ENCODE results near the gene HLA-DMB. TPM values are rescaled to one million over a fixed set of nuclear protein-coding genes. Genes with fewer than 3 reads are reported as not detected.
A peak's percentile ranks its signal among the peaks of the same experiment; 100 is the strongest.

The HLA-DMB gene
- total and polyA plus RNA-seq, 10 of the 15 experiments (the other 5 are each of a cell fraction or from before 2014, with no cell fraction given), result 114 to 173 (median 150) TPM

DNA sequence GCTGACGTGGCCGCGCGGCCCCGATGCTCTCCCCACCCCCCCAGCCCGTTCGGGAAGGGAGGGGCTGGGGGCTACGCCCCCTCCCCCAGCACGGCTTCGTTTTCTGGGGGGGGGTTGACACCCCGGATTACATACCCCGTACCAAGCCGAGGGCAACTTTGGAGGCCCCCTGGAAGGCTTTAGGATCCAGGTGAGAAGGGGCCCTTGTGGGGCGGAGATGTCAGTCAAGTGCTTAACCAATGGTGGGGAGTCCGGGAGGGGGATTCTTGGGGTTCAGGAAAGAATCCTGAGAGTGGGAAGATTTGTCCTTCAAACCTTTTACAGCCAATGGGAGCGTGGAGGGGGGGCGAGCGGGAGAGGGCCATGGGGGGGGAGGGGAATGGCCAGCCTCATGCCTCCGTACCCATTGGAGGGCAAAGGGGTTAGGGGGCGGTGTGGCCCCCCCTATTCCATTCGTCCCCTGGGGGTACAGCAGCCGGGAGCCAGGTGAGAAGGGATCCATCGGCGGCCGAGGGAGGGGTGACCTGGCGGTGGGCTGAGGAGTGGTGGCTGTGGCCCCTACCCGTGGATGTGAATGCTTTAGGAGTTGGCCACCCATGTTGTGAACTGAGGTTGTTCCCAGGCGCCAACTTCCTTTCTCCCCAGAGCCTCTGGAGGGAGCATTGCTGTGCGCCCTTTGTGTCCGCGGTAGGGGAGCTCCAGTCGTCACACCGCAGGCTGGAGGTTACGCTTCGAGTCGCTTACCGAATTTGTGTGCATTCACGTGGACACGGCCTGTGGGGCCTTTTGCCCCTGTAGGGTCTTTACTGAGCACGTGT lies 28.2 kb upstream of the HLA-DMB start (continued):
- TF ChIP-seq, protein P1, sequence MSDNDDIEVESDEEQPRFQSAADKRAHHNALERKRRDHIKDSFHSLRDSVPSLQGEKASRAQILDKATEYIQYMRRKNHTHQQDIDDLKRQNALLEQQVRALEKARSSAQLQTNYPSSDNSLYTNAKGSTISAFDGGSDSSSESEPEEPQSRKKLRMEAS (IDR thresholded peaks at IDR 0.05; ENCODE audit: low read depth, low read length), result peak; percentile 90
- no peak for TF ChIP-seq HDAC2 (IDR thresholded peaks at IDR 0.05)
- TF ChIP-seq RUNX3 (IDR thresholded peaks at IDR 0.05; ENCODE audit: low read length), result no peak
- TF ChIP-seq, protein P2, sequence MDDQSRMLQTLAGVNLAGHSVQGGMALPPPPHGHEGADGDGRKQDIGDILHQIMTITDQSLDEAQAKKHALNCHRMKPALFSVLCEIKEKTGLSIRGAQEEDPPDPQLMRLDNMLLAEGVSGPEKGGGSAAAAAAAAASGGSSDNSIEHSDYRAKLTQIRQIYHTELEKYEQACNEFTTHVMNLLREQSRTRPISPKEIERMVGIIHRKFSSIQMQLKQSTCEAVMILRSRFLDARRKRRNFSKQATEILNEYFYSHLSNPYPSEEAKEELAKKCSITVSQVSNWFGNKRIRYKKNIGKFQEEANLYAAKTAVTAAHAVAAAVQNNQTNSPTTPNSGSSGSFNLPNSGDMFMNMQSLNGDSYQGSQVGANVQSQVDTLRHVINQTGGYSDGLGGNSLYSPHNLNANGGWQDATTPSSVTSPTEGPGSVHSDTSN (IDR thresholded peaks at IDR 0.05; ENCODE audit: insufficient replicate concordance, low read depth, low read length), result peak; percentile 66
- no peak for TF ChIP-seq SREBF1 (IDR thresholded peaks at IDR 0.05; ENCODE audit: low read length)
- no peak for TF ChIP-seq CEBPB (IDR thresholded peaks at IDR 0.05; ENCODE audit: borderline replicate concordance in 1 of 2, low read depth in 2 of 2, low read length in 2 of 2)
- TF ChIP-seq, protein P3, sequence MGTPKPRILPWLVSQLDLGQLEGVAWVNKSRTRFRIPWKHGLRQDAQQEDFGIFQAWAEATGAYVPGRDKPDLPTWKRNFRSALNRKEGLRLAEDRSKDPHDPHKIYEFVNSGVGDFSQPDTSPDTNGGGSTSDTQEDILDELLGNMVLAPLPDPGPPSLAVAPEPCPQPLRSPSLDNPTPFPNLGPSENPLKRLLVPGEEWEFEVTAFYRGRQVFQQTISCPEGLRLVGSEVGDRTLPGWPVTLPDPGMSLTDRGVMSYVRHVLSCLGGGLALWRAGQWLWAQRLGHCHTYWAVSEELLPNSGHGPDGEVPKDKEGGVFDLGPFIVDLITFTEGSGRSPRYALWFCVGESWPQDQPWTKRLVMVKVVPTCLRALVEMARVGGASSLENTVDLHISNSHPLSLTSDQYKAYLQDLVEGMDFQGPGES (IDR thresholded peaks at IDR 0.05), result no peak
- TF ChIP-seq, protein P4, sequence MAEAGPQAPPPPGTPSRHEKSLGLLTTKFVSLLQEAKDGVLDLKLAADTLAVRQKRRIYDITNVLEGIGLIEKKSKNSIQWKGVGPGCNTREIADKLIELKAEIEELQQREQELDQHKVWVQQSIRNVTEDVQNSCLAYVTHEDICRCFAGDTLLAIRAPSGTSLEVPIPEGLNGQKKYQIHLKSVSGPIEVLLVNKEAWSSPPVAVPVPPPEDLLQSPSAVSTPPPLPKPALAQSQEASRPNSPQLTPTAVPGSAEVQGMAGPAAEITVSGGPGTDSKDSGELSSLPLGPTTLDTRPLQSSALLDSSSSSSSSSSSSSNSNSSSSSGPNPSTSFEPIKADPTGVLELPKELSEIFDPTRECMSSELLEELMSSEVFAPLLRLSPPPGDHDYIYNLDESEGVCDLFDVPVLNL (IDR thresholded peaks at IDR 0.05; ENCODE audit: low read depth, low read length), result no peak
- TF ChIP-seq, protein P5, sequence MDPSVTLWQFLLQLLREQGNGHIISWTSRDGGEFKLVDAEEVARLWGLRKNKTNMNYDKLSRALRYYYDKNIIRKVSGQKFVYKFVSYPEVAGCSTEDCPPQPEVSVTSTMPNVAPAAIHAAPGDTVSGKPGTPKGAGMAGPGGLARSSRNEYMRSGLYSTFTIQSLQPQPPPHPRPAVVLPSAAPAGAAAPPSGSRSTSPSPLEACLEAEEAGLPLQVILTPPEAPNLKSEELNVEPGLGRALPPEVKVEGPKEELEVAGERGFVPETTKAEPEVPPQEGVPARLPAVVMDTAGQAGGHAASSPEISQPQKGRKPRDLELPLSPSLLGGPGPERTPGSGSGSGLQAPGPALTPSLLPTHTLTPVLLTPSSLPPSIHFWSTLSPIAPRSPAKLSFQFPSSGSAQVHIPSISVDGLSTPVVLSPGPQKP (IDR thresholded peaks at IDR 0.05; ENCODE audit: low read depth, low read length), result no peak
- TF ChIP-seq, protein P6, sequence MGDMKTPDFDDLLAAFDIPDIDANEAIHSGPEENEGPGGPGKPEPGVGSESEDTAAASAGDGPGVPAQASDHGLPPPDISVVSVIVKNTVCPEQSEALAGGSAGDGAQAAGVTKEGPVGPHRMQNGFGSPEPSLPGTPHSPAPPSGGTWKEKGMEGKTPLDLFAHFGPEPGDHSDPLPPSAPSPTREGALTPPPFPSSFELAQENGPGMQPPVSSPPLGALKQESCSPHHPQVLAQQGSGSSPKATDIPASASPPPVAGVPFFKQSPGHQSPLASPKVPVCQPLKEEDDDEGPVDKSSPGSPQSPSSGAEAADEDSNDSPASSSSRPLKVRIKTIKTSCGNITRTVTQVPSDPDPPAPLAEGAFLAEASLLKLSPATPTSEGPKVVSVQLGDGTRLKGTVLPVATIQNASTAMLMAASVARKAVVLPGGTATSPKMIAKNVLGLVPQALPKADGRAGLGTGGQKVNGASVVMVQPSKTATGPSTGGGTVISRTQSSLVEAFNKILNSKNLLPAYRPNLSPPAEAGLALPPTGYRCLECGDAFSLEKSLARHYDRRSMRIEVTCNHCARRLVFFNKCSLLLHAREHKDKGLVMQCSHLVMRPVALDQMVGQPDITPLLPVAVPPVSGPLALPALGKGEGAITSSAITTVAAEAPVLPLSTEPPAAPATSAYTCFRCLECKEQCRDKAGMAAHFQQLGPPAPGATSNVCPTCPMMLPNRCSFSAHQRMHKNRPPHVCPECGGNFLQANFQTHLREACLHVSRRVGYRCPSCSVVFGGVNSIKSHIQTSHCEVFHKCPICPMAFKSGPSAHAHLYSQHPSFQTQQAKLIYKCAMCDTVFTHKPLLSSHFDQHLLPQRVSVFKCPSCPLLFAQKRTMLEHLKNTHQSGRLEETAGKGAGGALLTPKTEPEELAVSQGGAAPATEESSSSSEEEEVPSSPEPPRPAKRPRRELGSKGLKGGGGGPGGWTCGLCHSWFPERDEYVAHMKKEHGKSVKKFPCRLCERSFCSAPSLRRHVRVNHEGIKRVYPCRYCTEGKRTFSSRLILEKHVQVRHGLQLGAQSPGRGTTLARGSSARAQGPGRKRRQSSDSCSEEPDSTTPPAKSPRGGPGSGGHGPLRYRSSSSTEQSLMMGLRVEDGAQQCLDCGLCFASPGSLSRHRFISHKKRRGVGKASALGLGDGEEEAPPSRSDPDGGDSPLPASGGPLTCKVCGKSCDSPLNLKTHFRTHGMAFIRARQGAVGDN (IDR thresholded peaks at IDR 0.05), result peak; percentile 92
- peak; percentile 56 for TF ChIP-seq CREM (IDR thresholded peaks at IDR 0.05; ENCODE audit: low read depth)
- TF ChIP-seq RBBP5 (conservative IDR thresholded peaks at IDR 0.05), result no peak
- peak; percentile 91 for TF ChIP-seq POLR2AphosphoS5 (IDR thresholded peaks at IDR 0.05; ENCODE audit: low read length)
- TF ChIP-seq TCF3 (IDR thresholded peaks at IDR 0.05; ENCODE audit: borderline replicate concordance, insufficient read depth, low read depth, low read length), result peak; percentile 7; the same call in 1 of the 2 replicates
- TF ChIP-seq BACH1 (IDR thresholded peaks at IDR 0.05; ENCODE audit: borderline replicate concordance), result peak; percentile 13; the same call in 1 of the 2 replicates
- TF ChIP-seq, protein P7, sequence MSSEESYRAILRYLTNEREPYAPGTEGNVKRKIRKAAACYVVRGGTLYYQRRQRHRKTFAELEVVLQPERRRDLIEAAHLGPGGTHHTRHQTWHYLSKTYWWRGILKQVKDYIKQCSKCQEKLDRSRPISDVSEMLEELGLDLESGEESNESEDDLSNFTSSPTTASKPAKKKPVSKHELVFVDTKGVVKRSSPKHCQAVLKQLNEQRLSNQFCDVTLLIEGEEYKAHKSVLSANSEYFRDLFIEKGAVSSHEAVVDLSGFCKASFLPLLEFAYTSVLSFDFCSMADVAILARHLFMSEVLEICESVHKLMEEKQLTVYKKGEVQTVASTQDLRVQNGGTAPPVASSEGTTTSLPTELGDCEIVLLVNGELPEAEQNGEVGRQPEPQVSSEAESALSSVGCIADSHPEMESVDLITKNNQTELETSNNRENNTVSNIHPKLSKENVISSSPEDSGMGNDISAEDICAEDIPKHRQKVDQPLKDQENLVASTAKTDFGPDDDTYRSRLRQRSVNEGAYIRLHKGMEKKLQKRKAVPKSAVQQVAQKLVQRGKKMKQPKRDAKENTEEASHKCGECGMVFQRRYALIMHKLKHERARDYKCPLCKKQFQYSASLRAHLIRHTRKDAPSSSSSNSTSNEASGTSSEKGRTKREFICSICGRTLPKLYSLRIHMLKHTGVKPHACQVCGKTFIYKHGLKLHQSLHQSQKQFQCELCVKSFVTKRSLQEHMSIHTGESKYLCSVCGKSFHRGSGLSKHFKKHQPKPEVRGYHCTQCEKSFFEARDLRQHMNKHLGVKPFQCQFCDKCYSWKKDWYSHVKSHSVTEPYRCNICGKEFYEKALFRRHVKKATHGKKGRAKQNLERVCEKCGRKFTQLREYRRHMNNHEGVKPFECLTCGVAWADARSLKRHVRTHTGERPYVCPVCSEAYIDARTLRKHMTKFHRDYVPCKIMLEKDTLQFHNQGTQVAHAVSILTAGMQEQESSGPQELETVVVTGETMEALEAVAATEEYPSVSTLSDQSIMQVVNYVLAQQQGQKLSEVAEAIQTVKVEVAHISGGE (CRISPR knock-in tag; IDR thresholded peaks at IDR 0.05), result no peak
- no peak for TF ChIP-seq TCF7 (IDR thresholded peaks at IDR 0.05; ENCODE audit: borderline replicate concordance)

Measured in GM12878 (cell line).